DOHH2 (cell line): ENCODE measurements around the gene EPS8L2.

Source experiments
- EZH2phosphoT487 ChIP-seq: fragments of 200-600 bp; sonication (generic); IDR thresholded peaks from 2 replicates; pipeline ENCODE4 v1.6.1; 2017; ENCODE audit warnings: borderline replicate concordance, mild to moderate bottlenecking, antibody characterized with exemption, low read length, moderate library complexity, mixed read lengths
- TF ChIP-seq, protein P1 (sequence below): fragments of 200-600 bp; sonication (generic); IDR thresholded peaks from one replicate; pipeline ENCODE4 v1.5.1; 2014; ENCODE audit warnings: antibody characterized with exemption, mild to moderate bottlenecking, low read depth, low read length; ENCODE audit not compliant: poor library complexity, severe bottlenecking

DNA sequence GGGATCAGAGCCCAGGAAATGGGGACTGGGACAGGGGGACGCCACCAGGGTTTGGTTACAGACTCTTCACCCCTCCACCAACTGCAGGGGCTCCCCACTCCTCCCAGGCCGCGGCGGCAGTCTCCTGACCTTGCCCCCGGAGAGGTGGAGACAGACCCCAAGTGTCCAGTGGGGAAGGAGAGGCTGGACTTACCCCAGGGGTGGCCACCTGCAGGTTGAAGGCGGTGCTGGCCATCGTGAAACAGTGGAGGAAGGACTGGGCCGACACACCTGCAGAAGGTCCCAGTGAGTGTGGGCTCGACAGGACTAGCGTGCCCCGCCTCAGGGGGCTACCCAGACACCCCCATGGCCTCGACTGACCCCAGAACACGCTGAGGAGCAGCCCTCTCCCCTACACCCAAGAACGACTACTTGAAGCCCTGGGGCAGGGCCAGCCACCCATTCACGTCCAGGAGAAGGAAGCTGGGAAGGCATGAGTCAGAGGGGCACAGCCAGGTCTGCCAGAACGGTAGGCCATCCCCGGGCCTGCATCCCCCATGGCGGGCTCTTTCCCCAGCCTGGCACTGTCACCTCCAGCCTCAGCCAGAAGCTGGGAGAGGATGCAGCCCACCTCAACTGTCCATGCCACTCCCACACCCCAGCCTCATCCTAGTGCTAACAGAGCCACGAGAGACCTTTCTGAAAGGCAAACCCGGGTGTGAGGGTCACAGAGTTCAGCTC, 69.0 kb downstream of the EPS8L2 start:
- TF ChIP-seq, protein P1, sequence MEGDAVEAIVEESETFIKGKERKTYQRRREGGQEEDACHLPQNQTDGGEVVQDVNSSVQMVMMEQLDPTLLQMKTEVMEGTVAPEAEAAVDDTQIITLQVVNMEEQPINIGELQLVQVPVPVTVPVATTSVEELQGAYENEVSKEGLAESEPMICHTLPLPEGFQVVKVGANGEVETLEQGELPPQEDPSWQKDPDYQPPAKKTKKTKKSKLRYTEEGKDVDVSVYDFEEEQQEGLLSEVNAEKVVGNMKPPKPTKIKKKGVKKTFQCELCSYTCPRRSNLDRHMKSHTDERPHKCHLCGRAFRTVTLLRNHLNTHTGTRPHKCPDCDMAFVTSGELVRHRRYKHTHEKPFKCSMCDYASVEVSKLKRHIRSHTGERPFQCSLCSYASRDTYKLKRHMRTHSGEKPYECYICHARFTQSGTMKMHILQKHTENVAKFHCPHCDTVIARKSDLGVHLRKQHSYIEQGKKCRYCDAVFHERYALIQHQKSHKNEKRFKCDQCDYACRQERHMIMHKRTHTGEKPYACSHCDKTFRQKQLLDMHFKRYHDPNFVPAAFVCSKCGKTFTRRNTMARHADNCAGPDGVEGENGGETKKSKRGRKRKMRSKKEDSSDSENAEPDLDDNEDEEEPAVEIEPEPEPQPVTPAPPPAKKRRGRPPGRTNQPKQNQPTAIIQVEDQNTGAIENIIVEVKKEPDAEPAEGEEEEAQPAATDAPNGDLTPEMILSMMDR: no peak
- TF ChIP-seq EZH2phosphoT487: no peak
